ENCODE measurements around the gene CHRNA10. TPM values are rescaled to one million over a fixed set of nuclear protein-coding genes. Genes with fewer than 3 reads are reported as not detected.

The CHRNA10 gene
- total RNA-seq, 1 experiment from 2014 or later: 3.0 TPM

DNA sequence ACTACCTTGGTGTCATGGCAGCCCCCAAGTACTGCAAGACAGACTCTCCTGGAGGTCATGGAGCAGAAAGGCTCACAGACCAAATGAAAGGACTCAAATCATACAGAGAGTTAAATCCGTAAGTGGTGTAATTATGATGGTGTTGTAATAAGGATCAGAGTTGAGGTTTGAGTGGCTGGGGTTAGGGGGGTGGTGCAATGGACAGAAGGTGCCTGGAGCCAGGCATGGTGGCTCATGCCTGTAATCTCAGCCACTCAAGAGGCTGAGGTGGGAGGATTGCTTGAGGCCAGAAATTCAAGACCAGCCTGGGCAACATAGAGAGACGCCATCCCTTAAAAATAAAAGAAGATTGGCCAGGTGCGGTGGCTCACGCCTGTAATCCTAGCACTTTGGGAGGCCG lies 48.1 kb downstream of the CHRNA10 start:
- ATAC-seq: no peak
- Histone ChIP-seq H3K9me3 (ENCODE audit: control insufficient read depth in 1 of 2, insufficient read depth in 1 of 2, low read depth in 1 of 2, low read length in 2 of 2) (no peaks in the 10 kb centered on the region), H3K9ac (ENCODE audit: low read length) (no peak overlapping the region), H3K4me3 (replicated peaks in 1 of 2; ENCODE audit: low read depth in 1 of 2, low read length in 2 of 2) (no peak overlapping the region), H3K4me1 (ENCODE audit: control insufficient read depth in 1 of 2, insufficient read depth in 2 of 2, low read length in 2 of 2) (no peaks in the 10 kb centered on the region), H3K4me2 (ENCODE audit: low read length) (no peak overlapping the region), H2AFZ (ENCODE audit: low read depth, low read length, poor library complexity, severe bottlenecking) (no peak overlapping the region), H3K9me2 (ENCODE audit: insufficient read depth) (no peaks in the 10 kb centered on the region), H3K27ac (ENCODE audit: low read depth, low read length) (no peak overlapping the region), H3K79me2 (ENCODE audit: insufficient read depth, low read length) (no peaks in the 10 kb centered on the region), H3K27me3 (ENCODE audit: insufficient read depth, low read length) (no peaks in the 10 kb centered on the region), H3K36me3 (ENCODE audit: control insufficient read depth in 1 of 2, insufficient read depth in 2 of 2, low read length in 2 of 2) (no peaks in the 10 kb centered on the region), H4K20me1 (ENCODE audit: insufficient read depth) (no peaks in the 10 kb centered on the region)
- intact Hi-C loops (cut with micrococcal nuclease): no loop called here
- BruUV-seq (replicated peaks): no TSS peak
- POLR2A ChIA-PET: no interaction called here
- CTCF ChIA-PET: no interaction called here
- TF ChIP-seq RAD21 (IDR thresholded peaks at IDR 0.05; ENCODE audit: low read depth) (no peak), ZBTB33 (IDR thresholded peaks at IDR 0.05; ENCODE audit: extremely low read depth, insufficient replicate concordance, low read length) (no peak), EGR1 (IDR thresholded peaks at IDR 0.05; ENCODE audit: low read depth) (no peak), SP1 (IDR thresholded peaks at IDR 0.05; ENCODE audit: low read depth) (no peak), YY1 (IDR thresholded peaks at IDR 0.05; ENCODE audit: extremely low read depth, insufficient replicate concordance, low read depth, low read length) (no peak), POLR2A (IDR thresholded peaks at IDR 0.05; ENCODE audit: borderline replicate concordance, extremely low read depth, insufficient read depth, insufficient read length) (no peak), CBX3 (IDR thresholded peaks at IDR 0.05; ENCODE audit: low read depth) (no peak), EZH2 (IDR thresholded peaks at IDR 0.05) (no peak), JUND (IDR thresholded peaks at IDR 0.05) (no peak), SRF (IDR thresholded peaks at IDR 0.05; ENCODE audit: low read depth) (no peak), EZH2phosphoT487 (IDR thresholded peaks at IDR 0.05; ENCODE audit: borderline replicate concordance) (no peak), REST (IDR thresholded peaks at IDR 0.05; ENCODE audit: low read depth) (no peak), SIN3A (IDR thresholded peaks at IDR 0.05; ENCODE audit: low read depth) (no peak), CEBPB (IDR thresholded peaks at IDR 0.05; ENCODE audit: low read depth) (no peak), TCF7L2 (IDR thresholded peaks at IDR 0.05; ENCODE audit: borderline replicate concordance, extremely low read depth, insufficient read depth, insufficient read length) (no peak)
- TF ChIP-seq, protein P1, sequence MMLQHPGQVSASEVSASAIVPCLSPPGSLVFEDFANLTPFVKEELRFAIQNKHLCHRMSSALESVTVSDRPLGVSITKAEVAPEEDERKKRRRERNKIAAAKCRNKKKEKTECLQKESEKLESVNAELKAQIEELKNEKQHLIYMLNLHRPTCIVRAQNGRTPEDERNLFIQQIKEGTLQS (IDR thresholded peaks at IDR 0.05): no peak
- RAD21 ChIA-PET (ENCODE audit: low non-redundant PET in 1 of 2, low total read pairs in 2 of 2, uncharacterized antibody in 2 of 2, unreplicated experiment in 2 of 2): no interaction called here
- no peak for DNase-seq (ENCODE audit: low read depth, low spot score)

All from HCT116 (cell line).